SH-SY5Y (cell line): ENCODE data around the gene TSPAN5.

Experiments used
- GATA2 ChIP-seq: IDR thresholded peaks from 2 replicates; pipeline ENCODE4 v1.6.1; 2011; ENCODE audit warnings: mild to moderate bottlenecking, low read depth, low read length
- GATA3 ChIP-seq: IDR thresholded peaks from 2 replicates; pipeline ENCODE4 v1.6.1; 2011; ENCODE audit warnings: low read depth, mild to moderate bottlenecking, low read length, moderate library complexity

GRCh38 chr4:98581126-98581525 lies 77.3 kb downstream of the TSPAN5 start:
- TF ChIP-seq GATA3 (no peak), GATA2 (no peak)
